ENCODE results near the gene NFATC2.

GRCh38 chr20:51560042-51560441, 17.5 kb upstream of the NFATC2 start:
- TF ChIP-seq CTCF (conservative IDR thresholded peaks at IDR 0.05; ENCODE audit: low read length) (no peak), EZH2phosphoT487 (IDR thresholded peaks at IDR 0.05; ENCODE audit: borderline replicate concordance) (no peak)
